ENCODE measurements around the gene UAP1.

DNA sequence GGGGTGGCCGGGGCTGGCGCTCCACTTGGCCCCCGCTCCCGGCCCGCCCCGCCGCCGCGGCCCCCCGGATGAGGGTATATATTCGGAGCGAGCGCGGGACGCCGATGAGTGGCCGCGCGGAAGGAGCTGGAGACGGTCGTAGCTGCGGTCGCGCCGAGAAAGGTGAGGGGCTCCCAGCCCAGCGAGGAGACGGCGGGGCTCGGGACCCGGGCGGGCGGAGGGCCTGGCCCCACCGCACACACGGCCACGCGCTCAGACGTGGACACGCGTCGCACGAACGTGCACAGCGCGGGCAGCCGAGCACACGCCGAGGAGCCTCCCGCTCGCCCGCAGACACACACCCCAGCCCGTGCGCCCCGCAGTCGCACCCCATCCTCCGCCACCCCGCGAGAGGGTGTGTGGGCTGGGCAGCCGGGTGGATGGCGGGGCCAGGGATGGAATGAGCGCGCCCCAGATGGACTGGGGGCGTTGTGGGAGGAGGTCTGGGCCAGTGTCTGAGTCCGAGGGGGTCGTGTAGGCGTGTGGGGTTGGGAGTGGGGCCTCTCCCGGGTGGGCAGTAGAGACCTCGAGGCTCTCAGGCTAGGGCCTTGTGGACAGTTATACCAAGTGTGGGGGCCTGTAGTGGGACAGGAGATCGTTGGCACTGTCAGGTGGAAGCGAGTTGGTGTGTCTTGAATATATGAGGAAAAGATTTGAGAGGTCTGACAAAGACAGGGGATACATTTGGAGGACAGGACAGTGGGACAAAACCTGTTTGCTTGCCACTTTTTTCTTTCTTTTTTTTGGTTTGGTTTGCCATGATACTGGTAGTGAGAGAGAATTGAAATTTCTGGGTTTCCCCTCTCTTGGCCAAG lies at the start of gene UAP1:
- TF ChIP-seq, protein P1, sequence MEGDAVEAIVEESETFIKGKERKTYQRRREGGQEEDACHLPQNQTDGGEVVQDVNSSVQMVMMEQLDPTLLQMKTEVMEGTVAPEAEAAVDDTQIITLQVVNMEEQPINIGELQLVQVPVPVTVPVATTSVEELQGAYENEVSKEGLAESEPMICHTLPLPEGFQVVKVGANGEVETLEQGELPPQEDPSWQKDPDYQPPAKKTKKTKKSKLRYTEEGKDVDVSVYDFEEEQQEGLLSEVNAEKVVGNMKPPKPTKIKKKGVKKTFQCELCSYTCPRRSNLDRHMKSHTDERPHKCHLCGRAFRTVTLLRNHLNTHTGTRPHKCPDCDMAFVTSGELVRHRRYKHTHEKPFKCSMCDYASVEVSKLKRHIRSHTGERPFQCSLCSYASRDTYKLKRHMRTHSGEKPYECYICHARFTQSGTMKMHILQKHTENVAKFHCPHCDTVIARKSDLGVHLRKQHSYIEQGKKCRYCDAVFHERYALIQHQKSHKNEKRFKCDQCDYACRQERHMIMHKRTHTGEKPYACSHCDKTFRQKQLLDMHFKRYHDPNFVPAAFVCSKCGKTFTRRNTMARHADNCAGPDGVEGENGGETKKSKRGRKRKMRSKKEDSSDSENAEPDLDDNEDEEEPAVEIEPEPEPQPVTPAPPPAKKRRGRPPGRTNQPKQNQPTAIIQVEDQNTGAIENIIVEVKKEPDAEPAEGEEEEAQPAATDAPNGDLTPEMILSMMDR (IDR thresholded peaks at IDR 0.05): no peak
- no peak for TF ChIP-seq ZFX (IDR thresholded peaks at IDR 0.05; ENCODE audit: borderline replicate concordance)

Measured in 22Rv1 (cell line).